ENCODE results near the gene CDC37.

- no peak for TF ChIP-seq CTCF (IDR thresholded peaks at IDR 0.05)
- no peak for TF ChIP-seq EP300 (IDR thresholded peaks at IDR 0.05)
- no peak for TF ChIP-seq POLR2A (IDR thresholded peaks at IDR 0.05)
- TF ChIP-seq POLR2AphosphoS5 (IDR thresholded peaks at IDR 0.05): no peak
Observed at GRCh38 chr19:10368101-10368803, 35.1 kb downstream of the CDC37 start.

All from upper lobe of left lung (tissue), 4 donors.